SU-DHL-6 (cell line): Measurements from ENCODE around the gene CHD5.

Experiments used
- H2AFZ ChIP-seq: fragments of 200-600 bp; sonication (generic); 2 replicates; pipeline ENCODE4 v1.6.1; 2014; ENCODE audit warnings: low read depth, mild to moderate bottlenecking, moderate library complexity, mixed read lengths, antibody characterized with exemption, low read length; ENCODE audit not compliant: severe bottlenecking
- H3F3A ChIP-seq: fragments of 200-600 bp; shearing (Covaris generic); 2 replicates; pipeline ENCODE4 v1.6.0; 2016; ENCODE audit warnings: antibody characterized with exemption, mild to moderate bottlenecking; ENCODE audit not compliant: insufficient read depth
- H3K27ac ChIP-seq: fragments of 200-600 bp; sonication (generic); 2 replicates; pipeline ENCODE4 v1.5.1; 2016; ENCODE audit warnings: low read depth, mild to moderate bottlenecking, low read length, moderate library complexity, mixed read lengths
- H3K27me3 ChIP-seq: fragments of 200-600 bp; sonication (generic), shearing (Covaris generic); 2 replicates; pipeline ENCODE4 v1.6.0; 2014; ENCODE audit warnings: mild to moderate bottlenecking, low read length
- H3K36me3 ChIP-seq: fragments of 200-600 bp; sonication (generic); 2 replicates; pipeline ENCODE4 v1.6.1; 2014; ENCODE audit warnings: mild to moderate bottlenecking, low read length, mixed read lengths
- H3K4me2 ChIP-seq: fragments of 300-600, 200-600 bp; shearing (Covaris generic), sonication (generic); 2 replicates; pipeline ENCODE4 v1.6.0; 2014; ENCODE audit warnings: low read length, low read depth, mild to moderate bottlenecking; ENCODE audit not compliant: poor library complexity, severe bottlenecking
- H3K4me3 ChIP-seq: fragments of 200-600 bp; sonication (generic); 2 replicates; pipeline ENCODE4 v1.5.1; 2014; ENCODE audit warnings: antibody characterized with exemption, low read length, mild to moderate bottlenecking, mixed read lengths; ENCODE audit not compliant: insufficient read depth, poor library complexity, severe bottlenecking
- H3K79me2 ChIP-seq: fragments of 200-600 bp; sonication (generic); 2 replicates; pipeline ENCODE4 v1.6.1; 2014; ENCODE audit warnings: mild to moderate bottlenecking, low read length, moderate library complexity; ENCODE audit not compliant: insufficient read depth
- H3K9ac ChIP-seq: fragments of 200-600 bp; sonication (generic); 2 replicates; pipeline ENCODE4 v1.7.0; 2014; ENCODE audit warnings: mild to moderate bottlenecking, low read length
- H3K9me2 ChIP-seq: fragments of 200-600 bp; sonication (generic); replicated peaks from 2 replicates; pipeline ENCODE4 v1.6.1; 2014; ENCODE audit warnings: low read length; ENCODE audit not compliant: insufficient read depth
- H3K9me3 ChIP-seq: fragments of 200-600 bp; sonication (generic); 2 replicates; pipeline ENCODE4 v1.6.1; 2014; ENCODE audit warnings: low read length, mixed read lengths; ENCODE audit not compliant: insufficient read depth
- H4K20me1 ChIP-seq: fragments of 200-600 bp; sonication (generic); 2 replicates; pipeline ENCODE4 v1.6.1; 2014; ENCODE audit warnings: low read depth, mild to moderate bottlenecking, antibody characterized with exemption, low read length, moderate library complexity, mixed read lengths
- EZH2phosphoT487 ChIP-seq: fragments of 200-600 bp; sonication (generic), shearing (Covaris generic); conservative IDR thresholded peaks from 2 replicates; pipeline ENCODE4 v1.6.1; 2018; ENCODE audit warnings: mild to moderate bottlenecking, antibody characterized with exemption, low read length, moderate library complexity, mixed read lengths
- TF ChIP-seq, protein P1 (sequence below): fragments of 200-600 bp; sonication (generic); IDR thresholded peaks from one replicate; pipeline ENCODE4 v1.5.1; 2017; ENCODE audit warnings: antibody characterized with exemption, mild to moderate bottlenecking, low read length, moderate library complexity; ENCODE audit not compliant: insufficient read depth, poor library complexity, severe bottlenecking

Gene CHD5

DNA sequence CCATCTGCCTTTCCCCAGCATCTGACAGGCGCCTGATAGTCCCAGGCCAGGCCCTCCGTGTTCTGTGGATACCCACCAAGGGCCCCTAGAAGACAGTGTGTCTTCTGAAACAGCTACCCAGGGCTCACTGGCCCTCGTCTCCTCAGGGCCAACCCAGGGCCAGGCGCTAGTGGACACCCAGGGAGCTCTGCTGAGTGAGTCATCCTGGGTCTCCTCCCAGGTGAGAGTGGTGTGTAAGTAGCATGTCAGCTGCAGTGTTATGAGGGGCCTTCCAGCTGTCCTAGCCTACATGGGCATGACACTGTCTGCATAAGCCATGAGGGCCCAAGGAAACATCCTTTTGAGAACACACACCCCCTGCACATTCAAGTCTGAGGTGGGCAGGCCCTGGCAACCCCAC is 36.7 kb downstream of the CHD5 start:
- TF ChIP-seq EZH2phosphoT487, result no peak
- TF ChIP-seq, protein P1, sequence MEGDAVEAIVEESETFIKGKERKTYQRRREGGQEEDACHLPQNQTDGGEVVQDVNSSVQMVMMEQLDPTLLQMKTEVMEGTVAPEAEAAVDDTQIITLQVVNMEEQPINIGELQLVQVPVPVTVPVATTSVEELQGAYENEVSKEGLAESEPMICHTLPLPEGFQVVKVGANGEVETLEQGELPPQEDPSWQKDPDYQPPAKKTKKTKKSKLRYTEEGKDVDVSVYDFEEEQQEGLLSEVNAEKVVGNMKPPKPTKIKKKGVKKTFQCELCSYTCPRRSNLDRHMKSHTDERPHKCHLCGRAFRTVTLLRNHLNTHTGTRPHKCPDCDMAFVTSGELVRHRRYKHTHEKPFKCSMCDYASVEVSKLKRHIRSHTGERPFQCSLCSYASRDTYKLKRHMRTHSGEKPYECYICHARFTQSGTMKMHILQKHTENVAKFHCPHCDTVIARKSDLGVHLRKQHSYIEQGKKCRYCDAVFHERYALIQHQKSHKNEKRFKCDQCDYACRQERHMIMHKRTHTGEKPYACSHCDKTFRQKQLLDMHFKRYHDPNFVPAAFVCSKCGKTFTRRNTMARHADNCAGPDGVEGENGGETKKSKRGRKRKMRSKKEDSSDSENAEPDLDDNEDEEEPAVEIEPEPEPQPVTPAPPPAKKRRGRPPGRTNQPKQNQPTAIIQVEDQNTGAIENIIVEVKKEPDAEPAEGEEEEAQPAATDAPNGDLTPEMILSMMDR, result no peak
- Histone ChIP-seq H4K20me1 (no peaks in the 10 kb centered on the region), H3K9me3 (no peaks in the 10 kb centered on the region), H3K79me2 (no peaks in the 10 kb centered on the region), H3K9ac (no peak overlapping the region), H3K27me3 (no peaks in the 10 kb centered on the region), H2AFZ (no peak overlapping the region), H3K27ac (no peak overlapping the region), H3K36me3 (no peaks in the 10 kb centered on the region), H3F3A (no peaks in the 10 kb centered on the region), H3K4me3 (no peak overlapping the region), H3K9me2 (no peaks in the 10 kb centered on the region), H3K4me2 (no peak overlapping the region)

DNA sequence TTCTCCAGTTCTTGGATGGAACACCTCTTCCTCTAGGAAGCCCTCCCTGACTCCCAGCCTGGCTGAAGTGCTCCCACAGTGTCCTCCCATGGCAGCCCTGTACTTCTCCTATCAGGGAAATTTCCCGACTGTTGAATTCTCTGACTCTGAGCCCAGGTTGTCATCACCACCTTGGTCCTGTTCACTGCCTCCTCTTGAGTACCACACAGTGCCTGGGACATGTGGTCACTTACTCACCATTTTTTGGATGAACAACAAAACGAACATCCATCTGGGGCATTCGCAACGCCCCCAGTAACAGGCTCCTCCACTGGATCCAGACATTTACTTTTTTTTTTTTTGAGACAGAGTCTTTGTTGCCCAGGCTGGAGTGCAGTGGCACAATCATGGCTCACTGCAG is 37.4 kb downstream of the CHD5 start:
- Histone ChIP-seq H4K20me1 (no peaks in the 10 kb centered on the region), H3K9ac (no peak overlapping the region), H3K27me3 (no peaks in the 10 kb centered on the region), H3F3A (no peaks in the 10 kb centered on the region), H3K9me3 (no peaks in the 10 kb centered on the region), H2AFZ (no peak overlapping the region), H3K79me2 (no peaks in the 10 kb centered on the region), H3K9me2 (no peaks in the 10 kb centered on the region), H3K36me3 (no peaks in the 10 kb centered on the region), H3K4me2 (no peak overlapping the region), H3K4me3 (no peak overlapping the region), H3K27ac (no peak overlapping the region)
- TF ChIP-seq, protein P1, result no peak
- TF ChIP-seq EZH2phosphoT487, result no peak

DNA sequence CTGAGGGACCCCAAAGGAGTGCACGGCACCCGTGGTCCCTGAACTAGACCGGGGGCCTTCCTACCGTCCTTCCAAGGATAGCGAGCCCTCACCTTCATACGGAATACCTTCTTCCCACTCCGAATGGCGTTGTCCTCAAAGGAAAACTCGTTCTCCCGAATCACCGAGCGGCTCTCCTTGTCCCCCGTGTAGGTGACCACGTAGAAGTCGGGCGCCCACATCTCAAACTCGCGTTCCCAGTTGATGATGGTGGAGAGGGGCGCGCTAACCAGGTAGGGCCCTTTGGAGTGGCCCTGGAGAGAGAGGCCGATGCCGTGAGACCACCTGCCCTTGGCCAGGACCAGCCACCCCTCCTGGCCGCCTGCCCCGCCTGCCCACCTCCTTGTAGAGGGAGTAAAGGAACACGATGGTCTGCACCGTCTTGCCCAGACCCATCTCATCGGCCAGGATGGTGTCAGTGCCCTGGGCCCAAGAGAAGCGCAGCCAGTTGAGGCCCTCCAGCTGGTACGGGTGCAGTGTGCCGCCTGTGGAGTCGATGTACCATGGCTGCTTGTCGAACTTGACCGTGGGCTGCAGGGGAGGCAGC is 38.0 kb downstream of the CHD5 start:
- H3K9ac ChIP-seq, result no peak overlapping the region

More for the DNA sequence above, 38.0 kb downstream of the CHD5 start:
- no peak overlapping the region for H3K4me3 ChIP-seq
- no peaks in the 10 kb centered on the region for H3K27me3 ChIP-seq
- no peaks in the 10 kb centered on the region for H3K9me2 ChIP-seq
- H3F3A ChIP-seq, result no peaks in the 10 kb centered on the region
- no peaks in the 10 kb centered on the region for H3K36me3 ChIP-seq
- TF ChIP-seq, protein P1, result no peak
- TF ChIP-seq EZH2phosphoT487, result no peak
- no peak overlapping the region for H2AFZ ChIP-seq
- H4K20me1 ChIP-seq, result no peaks in the 10 kb centered on the region
- H3K4me2 ChIP-seq, result no peak overlapping the region
- no peak overlapping the region for H3K27ac ChIP-seq
- H3K79me2 ChIP-seq, result no peaks in the 10 kb centered on the region
- no peaks in the 10 kb centered on the region for H3K9me3 ChIP-seq
